ENCODE results near the gene GOLGA8A.
A peak's percentile ranks its signal among the peaks of the same experiment; 100 is the strongest.
"Not testable (repeated sequence)": the region's sequence is repeated elsewhere in the genome, so short reads cannot be mapped to it uniquely, and the experiment has no call there.

GOLGA8A gene

GRCh38 chr15:34437687-34438086 lies at the start of gene GOLGA8A:
GOLGA8A (minus strand) TSS chr15:34437808; CDS start chr15:34389691, 48,117 bp downstream.
- DNase-seq: peak in 47 of 58 donors; percentile 9 to 79 (median 41)

DNA sequence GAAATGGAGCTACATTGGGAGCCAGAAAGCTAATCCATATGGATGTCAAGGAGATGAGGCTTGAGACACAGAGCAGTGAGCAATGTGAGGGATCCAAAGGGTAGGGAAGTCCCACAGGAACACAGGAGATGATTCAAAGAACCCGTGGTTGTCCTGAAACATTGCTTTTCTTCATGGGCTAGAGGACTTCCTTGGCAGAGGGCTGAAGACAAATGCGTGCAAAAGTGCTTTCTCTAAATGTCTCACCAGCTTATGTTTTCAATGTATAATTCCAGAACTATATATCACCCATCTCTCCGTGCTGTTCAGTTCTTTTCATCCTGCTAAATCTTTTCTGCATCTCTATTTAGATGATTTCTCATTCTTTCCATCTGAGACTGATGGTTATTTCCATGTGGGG lies 46.0 kb upstream of the GOLGA8A start:
- no peak for DNase-seq

DNA sequence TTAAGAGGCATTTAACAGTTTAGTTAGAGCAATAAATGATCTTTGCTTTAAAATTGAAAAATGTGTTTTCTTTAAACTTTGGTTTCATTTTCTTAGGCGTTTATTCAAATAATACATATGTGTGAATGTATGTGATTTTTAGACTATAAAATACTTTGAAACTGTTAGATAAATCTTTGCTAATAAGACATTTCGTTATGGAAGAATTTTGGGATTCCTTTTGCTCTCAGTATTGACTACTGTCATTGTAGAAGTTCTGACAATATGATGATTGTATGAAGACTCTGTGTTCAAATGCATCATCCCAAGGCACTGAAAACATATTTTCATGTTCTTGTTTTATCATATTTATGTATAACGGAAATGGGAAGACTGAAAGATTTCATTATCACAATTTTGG lies 43.8 kb upstream of the GOLGA8A start:
- no peak for DNase-seq

DNA sequence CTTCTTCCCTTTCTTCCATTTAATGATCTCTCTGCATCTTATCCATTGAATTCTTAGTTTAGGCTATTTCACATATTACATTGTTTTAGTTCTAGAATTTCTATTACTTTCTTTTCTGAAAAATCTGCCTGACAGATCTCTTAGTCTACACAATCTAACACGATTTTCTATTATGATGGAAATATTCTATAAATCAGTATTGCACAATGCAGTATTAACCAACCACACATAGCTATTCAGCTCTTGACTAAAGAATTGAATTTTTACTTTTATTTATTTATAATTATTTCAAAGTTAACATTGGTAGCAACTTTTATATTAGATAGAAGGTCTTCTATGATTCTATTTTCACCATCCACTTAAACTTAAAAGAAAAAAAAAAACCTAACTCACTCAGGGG lies 36.2 kb upstream of the GOLGA8A start:
- DNase-seq: no peak

- no peak for DNase-seq
Observed at GRCh38 chr15:34472947-34473346, 35.3 kb upstream of the GOLGA8A start.

DNA sequence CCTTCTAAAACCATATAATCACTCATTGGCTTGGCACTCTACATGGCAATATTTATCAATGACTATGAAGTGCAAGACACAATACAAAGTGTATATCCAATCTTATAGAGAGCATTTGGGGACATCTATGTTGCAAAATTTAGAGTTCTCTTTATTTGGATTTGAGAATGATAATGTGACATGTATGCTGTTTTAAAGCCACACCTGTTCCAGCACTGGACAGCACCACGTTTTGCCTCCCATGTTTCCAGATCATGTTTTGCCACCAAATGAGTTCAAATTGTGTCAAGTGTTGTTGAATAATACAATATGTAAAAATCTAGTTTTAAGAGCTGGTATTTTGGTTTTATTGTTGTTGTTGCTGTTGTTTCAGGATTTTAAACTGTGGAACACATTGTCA lies 33.3 kb upstream of the GOLGA8A start:
- DNase-seq: no peak

DNA sequence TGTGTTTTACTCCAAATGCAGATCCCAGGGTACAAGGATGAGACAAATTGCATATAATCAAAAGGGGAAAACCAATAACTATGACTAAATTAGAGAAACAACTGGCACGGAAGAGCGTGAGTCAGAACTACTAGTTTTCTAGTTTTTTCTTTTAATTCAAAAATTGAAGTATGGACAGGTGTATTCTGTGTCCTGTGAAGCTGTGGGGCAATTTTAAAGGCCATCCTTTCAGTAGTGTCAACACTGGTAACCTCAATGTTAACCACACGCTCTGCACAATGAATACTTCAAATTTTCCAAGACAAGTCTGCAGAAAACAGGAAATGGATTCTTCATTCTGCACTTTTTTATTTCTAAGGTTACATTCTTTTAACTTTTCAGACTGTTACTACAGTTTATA lies 32.5 kb upstream of the GOLGA8A start:
- no peak for DNase-seq

- no peak for DNase-seq
Observed at GRCh38 chr15:34461730-34462129, 24.1 kb upstream of the GOLGA8A start.

DNA sequence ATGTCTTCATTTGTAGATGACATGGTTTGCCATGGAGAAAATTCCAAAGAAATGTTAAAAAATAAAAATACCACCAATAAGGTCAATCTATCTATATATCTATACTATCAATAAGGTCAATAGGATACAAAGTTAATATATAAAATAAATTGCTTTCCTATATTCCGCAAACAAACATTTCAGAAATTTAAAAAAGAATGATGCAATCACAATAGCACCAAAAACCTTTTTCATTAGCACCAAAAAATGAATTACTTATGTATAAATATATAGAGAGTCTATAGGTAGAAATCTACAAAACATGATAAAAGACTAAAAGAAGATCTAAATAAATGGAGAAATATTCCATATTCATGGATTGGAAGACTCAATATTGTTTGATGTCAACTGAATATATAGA lies 22.8 kb upstream of the GOLGA8A start:
- DNase-seq: no peak

DNA sequence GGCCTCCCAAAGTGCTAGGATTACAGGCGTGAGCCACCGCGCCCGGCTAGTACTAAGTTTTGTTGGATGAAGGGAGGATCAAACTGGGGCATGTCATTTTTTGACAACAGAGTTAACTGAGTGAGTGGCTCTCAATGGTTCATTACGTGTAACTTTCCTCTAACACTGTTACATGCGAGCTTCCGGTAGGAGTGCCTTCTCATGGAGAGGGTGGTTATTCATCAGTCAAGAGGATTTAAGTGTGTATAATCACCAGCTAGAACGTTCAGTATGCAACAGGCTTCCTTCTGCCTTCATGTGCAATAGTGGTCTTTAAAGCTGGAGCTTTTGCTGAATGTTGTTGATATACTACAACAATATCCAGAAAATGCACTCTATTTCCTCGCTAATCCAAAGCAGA lies 19.1 kb upstream of the GOLGA8A start:
- DNase-seq: no peak

GRCh38 chr15:34442891-34443290 lies 5.3 kb upstream of the GOLGA8A start:
- DNase-seq: no peak

GRCh38 chr15:34439878-34440277 lies 2.3 kb upstream of the GOLGA8A start:
- no peak for DNase-seq

DNA sequence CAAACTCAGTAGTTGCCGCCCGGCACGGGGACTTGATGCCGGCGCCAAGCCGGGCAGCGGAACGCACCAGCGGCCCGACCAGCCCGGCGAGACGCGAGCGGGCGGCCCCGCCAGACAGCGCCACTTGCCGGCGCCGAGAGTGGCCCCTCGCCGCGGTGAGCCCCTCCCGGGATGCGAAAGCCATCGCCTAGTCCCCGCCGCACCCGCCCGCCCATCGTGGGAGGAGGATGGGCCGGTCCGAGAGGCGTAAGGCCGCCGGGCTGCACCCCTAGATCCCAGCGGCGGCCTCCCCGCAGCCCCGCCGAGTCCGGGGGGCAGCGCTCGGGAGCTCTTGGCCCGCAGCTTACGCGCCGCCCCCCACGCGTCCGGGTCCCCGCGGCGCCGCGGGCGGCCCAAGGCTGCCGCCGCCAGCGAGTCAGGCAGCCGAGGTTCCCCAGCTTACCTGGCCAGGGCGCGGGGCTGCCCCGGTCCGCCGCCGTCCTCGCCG lies 609 bp downstream of the GOLGA8A start:
- DNase-seq: peak in 14 of 58 donors; percentile 11 to 51 (median 21)

DNA sequence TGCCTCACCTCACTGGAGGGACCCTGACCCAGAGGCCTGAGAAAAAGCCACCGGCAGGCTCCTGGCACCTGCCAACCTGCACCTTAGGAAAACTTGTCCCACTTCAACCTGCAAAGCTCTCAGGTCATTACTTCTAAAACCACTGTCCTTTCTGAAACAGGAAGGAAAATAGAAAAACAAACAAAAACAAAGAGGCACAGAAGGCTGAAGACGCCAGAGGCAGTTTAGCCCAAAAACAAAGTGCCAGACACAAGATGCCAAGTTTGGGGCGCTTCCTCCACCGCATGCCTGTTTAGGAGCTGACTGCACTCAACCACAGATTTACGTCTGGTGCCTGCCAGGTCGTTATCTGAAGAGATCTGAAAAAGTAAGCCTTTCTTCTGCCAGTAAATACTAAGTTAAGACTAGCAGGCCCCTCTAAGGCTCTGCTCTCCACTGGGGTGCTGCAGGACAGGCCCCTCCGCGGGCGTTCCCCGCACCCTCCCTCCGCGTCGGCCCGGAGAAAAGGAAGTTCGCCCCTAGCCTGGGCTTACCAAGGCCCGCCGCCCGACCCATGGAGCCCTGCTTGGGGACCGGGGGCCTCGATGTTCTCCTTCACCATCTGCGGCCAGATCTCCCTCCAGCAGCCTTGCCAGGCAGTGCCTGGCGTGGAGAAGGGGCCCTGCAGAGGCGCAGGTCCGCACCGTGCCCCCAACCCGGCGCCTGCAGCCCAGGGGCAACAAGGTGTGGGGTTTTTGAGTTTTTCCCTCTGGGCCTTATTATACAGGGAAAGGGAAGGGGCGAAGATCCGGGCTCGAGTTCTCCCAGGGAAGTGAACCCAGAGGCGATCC lies 1.3 kb downstream of the GOLGA8A start:
- no peak for DNase-seq

- DNase-seq: no peak
Observed at GRCh38 chr15:34435658-34436057, 1.9 kb downstream of the GOLGA8A start.

- DNase-seq: no peak
Observed at GRCh38 chr15:34434627-34435305, 2.8 kb downstream of the GOLGA8A start.

GRCh38 chr15:34433956-34434626 lies 3.5 kb downstream of the GOLGA8A start:
- DNase-seq: peak in 2 of 58 donors; percentile 14 to 36

DNA sequence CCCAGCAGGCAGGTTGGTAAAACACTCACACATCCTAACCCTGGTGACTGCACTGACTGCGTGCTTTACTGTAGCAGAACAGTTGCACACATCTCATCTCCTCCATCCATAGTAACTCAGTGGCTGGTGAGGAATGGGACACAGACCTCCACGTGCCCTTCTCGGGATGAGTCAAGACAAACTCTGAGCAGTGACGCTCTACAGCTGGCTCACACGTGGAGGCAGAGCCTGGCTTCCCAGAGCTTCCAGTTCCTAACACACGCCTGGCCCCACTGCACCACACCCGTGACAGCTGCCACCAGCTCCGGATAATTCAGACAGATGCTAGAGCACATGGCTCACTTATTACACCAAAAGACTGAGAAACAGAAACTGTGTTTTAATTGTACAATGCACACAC lies 7.0 kb downstream of the GOLGA8A start:
- not testable (repeated sequence) for DNase-seq

DNA sequence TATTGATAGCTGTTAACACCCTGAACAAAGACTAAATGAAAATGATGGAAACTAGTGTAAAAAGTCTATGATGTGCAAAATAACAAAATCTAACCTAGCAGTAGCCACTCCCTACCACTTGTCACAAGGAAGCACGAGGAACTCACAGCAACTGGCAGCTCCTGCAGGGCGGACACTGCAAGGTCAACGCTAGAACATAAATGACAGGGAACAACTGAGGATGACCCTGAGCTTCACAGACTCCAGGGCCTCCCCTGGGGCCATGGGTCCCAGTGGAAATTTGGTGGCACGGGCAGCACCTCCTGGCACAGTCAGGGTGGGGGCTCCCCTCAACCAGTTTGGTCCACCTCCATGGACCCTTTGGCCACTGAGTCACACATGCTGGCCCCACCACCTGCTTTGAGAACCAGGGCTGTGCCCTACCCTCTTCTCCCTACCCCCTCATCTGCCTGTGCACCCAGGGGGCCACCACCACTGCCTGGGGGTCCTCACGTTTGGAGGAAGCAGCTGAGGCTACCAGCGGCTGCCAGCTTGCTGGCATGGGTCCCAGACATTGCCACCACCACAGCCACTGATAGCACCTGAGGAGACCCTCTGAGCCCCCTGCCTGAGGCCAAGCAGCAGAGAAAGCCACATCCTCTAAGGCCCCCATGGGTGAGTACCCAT lies 14.1 kb downstream of the GOLGA8A start:
- not testable (repeated sequence) for DNase-seq

- DNase-seq: not testable (repeated sequence)
Observed at GRCh38 chr15:34420953-34421352, 16.7 kb downstream of the GOLGA8A start.

- not testable (repeated sequence) for DNase-seq
Observed at GRCh38 chr15:34418435-34418834, 19.2 kb downstream of the GOLGA8A start.
